LNCaP clone FGC (cell line): ENCODE data around the gene BEGAIN.

Source experiments
- DNase-seq: peaks from one replicate; pipeline ENCODE4 v3.0.0-alpha.2; 2011; ENCODE audit warnings: low read depth
- H3K4me3 ChIP-seq: 2 replicates; pipeline ENCODE4 v1.5.1; 2011; ENCODE audit warnings: mild to moderate bottlenecking, low read depth, low read length, control low read depth
- TF ChIP-seq, protein P1 (sequence below): IDR thresholded peaks from 2 replicates; pipeline ENCODE4 v1.5.1; 2012; ENCODE audit warnings: mild to moderate bottlenecking; ENCODE audit not compliant: control insufficient read depth, insufficient read depth; ENCODE audit errors: extremely low read depth

BEGAIN gene

GRCh38 chr14:100490252-100490651 lies 97.0 kb downstream of the BEGAIN start:
- no peak for DNase-seq
- TF ChIP-seq, protein P1, sequence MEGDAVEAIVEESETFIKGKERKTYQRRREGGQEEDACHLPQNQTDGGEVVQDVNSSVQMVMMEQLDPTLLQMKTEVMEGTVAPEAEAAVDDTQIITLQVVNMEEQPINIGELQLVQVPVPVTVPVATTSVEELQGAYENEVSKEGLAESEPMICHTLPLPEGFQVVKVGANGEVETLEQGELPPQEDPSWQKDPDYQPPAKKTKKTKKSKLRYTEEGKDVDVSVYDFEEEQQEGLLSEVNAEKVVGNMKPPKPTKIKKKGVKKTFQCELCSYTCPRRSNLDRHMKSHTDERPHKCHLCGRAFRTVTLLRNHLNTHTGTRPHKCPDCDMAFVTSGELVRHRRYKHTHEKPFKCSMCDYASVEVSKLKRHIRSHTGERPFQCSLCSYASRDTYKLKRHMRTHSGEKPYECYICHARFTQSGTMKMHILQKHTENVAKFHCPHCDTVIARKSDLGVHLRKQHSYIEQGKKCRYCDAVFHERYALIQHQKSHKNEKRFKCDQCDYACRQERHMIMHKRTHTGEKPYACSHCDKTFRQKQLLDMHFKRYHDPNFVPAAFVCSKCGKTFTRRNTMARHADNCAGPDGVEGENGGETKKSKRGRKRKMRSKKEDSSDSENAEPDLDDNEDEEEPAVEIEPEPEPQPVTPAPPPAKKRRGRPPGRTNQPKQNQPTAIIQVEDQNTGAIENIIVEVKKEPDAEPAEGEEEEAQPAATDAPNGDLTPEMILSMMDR, result no peak
- H3K4me3 ChIP-seq, result no peak overlapping the region

DNA sequence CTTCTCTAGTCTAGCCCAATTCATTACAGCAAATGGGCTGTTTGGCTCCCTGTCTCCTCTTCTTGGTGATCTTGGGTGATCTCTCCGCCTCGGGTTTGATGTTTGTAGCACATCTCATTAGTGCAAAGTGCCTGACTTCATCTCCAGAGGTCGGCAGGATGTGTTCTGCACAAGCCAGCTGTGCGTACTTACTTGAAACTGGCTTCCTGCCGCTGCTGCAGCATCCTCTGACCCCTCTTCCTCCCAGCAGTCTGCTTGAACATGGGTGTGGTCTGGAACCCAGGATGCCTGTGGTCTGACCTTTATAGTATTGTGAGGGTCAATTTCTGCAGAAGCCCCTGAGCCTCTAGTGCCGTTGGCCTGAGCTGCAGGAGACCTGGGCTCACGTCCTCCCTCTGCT lies 99.2 kb downstream of the BEGAIN start:
- no peak for DNase-seq
- H3K4me3 ChIP-seq, result no peak overlapping the region
- TF ChIP-seq, protein P1, result no peak

DNA sequence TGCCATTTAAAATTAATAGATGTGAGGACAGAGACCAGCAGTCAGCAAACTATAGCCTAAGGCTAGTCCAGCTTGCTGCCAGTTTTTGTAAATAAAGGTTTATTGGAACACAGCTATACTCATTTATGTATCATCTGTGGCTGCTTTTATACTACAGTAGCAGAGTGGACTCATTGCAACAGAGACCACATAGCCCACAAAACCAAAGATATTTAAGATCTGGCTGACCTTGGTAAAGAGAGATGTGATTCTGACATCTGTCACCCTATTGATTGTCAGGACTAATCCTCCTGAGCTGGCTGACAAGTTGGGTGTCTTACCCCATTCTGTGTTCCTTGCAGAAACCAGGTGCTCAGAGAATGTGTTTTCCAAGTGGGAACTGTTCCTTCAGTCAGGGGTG lies 99.9 kb downstream of the BEGAIN start:
- TF ChIP-seq, protein P1, result no peak
- H3K4me3 ChIP-seq, result no peak overlapping the region
- no peak for DNase-seq
